Prostate gland (tissue), 2 donors: ENCODE data around the gene CHRND. TPM values are rescaled to one million over a fixed set of nuclear protein-coding genes. Genes with fewer than 3 reads are reported as not detected.
"Not testable (repeated sequence)": the region's sequence is repeated elsewhere in the genome, so short reads cannot be mapped to it uniquely, and the experiment has no call there.

Source experiments
- DNase-seq: peaks from one replicate; pipeline ENCODE4 v3.0.0-alpha.2; 2019; ENCODE audit warnings: low spot score
- H3K27ac ChIP-seq, 2 donors: fragments of 200-600 bp; sonication (generic); 2 replicates each; pipeline ENCODE4 v1.5.1; 2017 to 2019
- H3K27me3 ChIP-seq: fragments of 200-600 bp; sonication (generic); replicated peaks from 2 replicates; pipeline ENCODE4 v1.5.1; 2019; ENCODE audit not compliant: insufficient read depth
- H3K36me3 ChIP-seq, 2 donors: fragments of 200-600 bp; sonication (generic); 1 replicate in 1 of 2; 2 replicates in 1 of 2; pipeline versions ENCODE4 v1.5.1 to v1.8.1; 2017 to 2019
- H3K4me1 ChIP-seq: fragments of 200-600 bp; sonication (generic); replicated peaks from 2 replicates; pipeline ENCODE4 v1.5.1; 2019
- H3K4me3 ChIP-seq, 2 donors: fragments of 200-600 bp; sonication (generic); 2 replicates each; pipeline ENCODE4 v1.5.1; 2017 to 2019
- H3K9me3 ChIP-seq: fragments of 200-600 bp; sonication (generic); 2 replicates; pipeline ENCODE4 v1.5.1; 2017
- POLR2A ChIP-seq: fragments of 450-650 bp; IDR thresholded peaks from one replicate; pipeline ENCODE4 v1.6.1; 2016; ENCODE audit warnings: antibody characterized with exemption, mild to moderate bottlenecking
- POLR2AphosphoS5 ChIP-seq: sonication (generic); formaldehyde crosslinking; IDR thresholded peaks from one replicate; pipeline ENCODE4 v1.6.1; 2017; ENCODE audit warnings: antibody characterized with exemption
- WGBS: methylation state at CpG from one replicate; pipeline ENCODE4 v1.1.5; 2018; 5-methylcytosine and 5-hydroxymethylcytosine counted together
- intact Hi-C: fragments of 100-400 bp; cut with DNase I; formaldehyde crosslinking; loops from one replicate; pipeline ENCODE4 v1.14.2; 2022
- total RNA-seq, 2 donors: library from RNA; depleted of rRNA; stranded (reverse); fragments of >200 nt; gene quantifications; one replicate each; pipeline ENCODE4 v1.1.0, GENCODE V29; 2016
- TF ChIP-seq, protein P1 (sequence below), 4 experiments: fragments of 200-600 bp in 2 of 4; fragments of 450-650 bp in 2 of 4; sonication (generic) in 2 of 4; IDR thresholded peaks; 1 replicate in 3 of 4; 2 replicates in 1 of 4; pipeline ENCODE4 v1.5.1; 2016 to 2019; ENCODE audit warnings: antibody characterized with exemption in 4 of 4, mild to moderate bottlenecking in 2 of 4, moderate library complexity in 2 of 4

The CHRND gene
- total RNA-seq, 2 donors from 2014 or later: 0.34 to 1.4 TPM

DNA sequence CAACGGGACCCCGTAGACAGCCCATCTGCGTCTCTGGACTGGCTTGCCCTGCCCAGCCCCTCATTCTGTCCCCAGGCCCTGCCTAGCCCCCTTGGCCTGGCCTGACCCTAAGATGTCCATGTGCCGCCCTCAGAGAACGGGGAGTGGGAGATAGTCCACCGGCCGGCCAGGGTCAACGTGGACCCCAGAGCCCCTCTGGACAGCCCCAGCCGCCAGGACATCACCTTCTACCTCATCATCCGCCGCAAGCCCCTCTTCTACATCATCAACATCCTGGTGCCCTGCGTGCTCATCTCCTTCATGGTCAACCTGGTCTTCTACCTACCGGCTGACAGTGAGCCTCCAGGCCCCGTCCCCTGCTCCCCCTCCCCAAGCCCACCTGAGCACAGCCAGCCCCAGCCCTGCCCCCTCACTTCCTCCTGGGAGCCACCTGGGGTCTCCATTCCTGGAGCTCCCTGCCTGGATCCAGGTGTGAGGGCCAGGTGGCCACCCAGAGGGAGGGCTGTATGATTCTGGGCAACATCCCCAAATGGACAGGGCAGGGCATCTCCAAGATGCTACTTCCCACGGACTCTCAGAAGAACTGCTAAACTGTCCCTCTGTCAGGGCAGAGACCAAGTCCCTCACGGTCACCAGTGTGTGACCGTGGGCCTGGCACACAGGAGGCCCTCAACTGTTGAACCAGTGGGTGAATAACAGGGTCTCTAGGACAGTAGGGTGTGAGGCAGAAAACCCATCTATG lies 4.0 kb downstream of the CHRND start:
- Histone ChIP-seq H3K27me3 (no peaks in the 10 kb centered on the region), H3K4me1 (no peaks in the 10 kb centered on the region), H3K9me3 (no peaks in the 10 kb centered on the region), H3K36me3 (no peaks in the 10 kb centered on the region), H3K4me3 (no peak overlapping the region), H3K27ac (no peak overlapping the region)
- intact Hi-C loops: no loop called here
- DNase-seq: no peak
- WGBS: 94% methylated on average over 17 of the region's 17 CpGs
- TF ChIP-seq POLR2A: no peak

DNA sequence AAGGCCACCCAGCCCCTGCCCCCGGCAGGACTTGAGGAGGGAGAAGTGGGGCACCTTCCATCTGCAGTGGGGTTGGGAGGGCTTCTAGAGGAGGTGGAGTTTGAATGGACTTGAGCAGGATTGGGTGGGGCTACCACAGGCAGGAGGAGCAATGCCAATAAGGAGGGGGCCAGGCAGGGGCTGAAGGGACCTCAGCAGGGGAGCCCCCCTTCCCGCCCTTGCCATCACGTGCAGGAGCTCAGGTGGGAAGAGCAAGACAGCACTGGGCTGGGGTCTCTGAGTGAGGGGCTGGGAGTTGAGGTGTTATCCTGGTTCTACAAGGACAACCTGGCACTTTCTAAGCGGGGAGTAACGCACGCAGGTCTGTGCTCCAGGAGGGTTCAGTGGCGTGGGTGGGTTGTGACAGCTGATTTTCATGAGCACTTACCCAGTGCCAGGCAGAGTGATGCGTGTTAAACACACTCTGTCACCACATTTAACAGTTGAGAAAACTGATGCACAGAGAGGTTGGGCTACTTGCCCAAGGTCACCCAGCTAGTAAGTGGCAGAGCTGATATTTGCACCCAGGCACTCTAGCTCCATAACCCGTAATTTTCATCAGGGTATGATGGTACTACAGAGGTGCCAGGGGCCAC lies 4.8 kb downstream of the CHRND start:
- DNase-seq: no peak
- H3K27ac ChIP-seq: no peak overlapping the region
- no peaks in the 10 kb centered on the region for H3K27me3 ChIP-seq
- no peaks in the 10 kb centered on the region for H3K9me3 ChIP-seq
- WGBS: 79% methylated on average over 9 of the region's 9 CpGs
- no peak for TF ChIP-seq POLR2AphosphoS5
- TF ChIP-seq POLR2A: no peak
- intact Hi-C loops: no loop called here
- H3K4me1 ChIP-seq: no peaks in the 10 kb centered on the region
- no peaks in the 10 kb centered on the region for H3K36me3 ChIP-seq
- no peak overlapping the region for H3K4me3 ChIP-seq

DNA sequence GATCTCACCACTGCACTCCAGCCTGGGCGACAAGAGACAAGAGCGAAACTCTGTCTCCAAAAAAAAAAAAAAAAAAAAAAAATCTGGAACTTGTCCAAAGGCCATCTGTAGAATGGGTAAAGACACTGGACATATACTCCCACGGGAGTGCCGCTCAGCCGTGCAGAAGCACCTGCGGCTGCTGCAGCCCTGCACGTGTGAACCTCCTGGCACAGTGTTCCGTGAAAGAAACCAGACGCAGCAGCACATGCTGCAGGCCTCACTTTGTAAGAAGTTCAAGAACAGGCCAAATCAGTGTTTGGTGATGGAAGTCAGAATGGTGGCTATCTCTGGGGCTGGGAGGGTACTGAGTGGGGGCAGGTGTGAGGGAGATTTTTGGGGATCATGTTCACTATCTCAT lies 6.5 kb downstream of the CHRND start:
- WGBS: 73% methylated on average over 9 of the region's 9 CpGs
- H3K27ac ChIP-seq: no peak overlapping the region
- DNase-seq: no peak
- no peaks in the 10 kb centered on the region for H3K27me3 ChIP-seq
- no peak for TF ChIP-seq POLR2AphosphoS5
- TF ChIP-seq, protein P1, sequence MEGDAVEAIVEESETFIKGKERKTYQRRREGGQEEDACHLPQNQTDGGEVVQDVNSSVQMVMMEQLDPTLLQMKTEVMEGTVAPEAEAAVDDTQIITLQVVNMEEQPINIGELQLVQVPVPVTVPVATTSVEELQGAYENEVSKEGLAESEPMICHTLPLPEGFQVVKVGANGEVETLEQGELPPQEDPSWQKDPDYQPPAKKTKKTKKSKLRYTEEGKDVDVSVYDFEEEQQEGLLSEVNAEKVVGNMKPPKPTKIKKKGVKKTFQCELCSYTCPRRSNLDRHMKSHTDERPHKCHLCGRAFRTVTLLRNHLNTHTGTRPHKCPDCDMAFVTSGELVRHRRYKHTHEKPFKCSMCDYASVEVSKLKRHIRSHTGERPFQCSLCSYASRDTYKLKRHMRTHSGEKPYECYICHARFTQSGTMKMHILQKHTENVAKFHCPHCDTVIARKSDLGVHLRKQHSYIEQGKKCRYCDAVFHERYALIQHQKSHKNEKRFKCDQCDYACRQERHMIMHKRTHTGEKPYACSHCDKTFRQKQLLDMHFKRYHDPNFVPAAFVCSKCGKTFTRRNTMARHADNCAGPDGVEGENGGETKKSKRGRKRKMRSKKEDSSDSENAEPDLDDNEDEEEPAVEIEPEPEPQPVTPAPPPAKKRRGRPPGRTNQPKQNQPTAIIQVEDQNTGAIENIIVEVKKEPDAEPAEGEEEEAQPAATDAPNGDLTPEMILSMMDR (IDR thresholded peaks at IDR 0.05): no peak
- TF ChIP-seq POLR2A: no peak
- H3K9me3 ChIP-seq: no peaks in the 10 kb centered on the region
- H3K4me3 ChIP-seq: no peak overlapping the region
- no peaks in the 10 kb centered on the region for H3K36me3 ChIP-seq
- no peaks in the 10 kb centered on the region for H3K4me1 ChIP-seq
- intact Hi-C loops: no loop called here

DNA sequence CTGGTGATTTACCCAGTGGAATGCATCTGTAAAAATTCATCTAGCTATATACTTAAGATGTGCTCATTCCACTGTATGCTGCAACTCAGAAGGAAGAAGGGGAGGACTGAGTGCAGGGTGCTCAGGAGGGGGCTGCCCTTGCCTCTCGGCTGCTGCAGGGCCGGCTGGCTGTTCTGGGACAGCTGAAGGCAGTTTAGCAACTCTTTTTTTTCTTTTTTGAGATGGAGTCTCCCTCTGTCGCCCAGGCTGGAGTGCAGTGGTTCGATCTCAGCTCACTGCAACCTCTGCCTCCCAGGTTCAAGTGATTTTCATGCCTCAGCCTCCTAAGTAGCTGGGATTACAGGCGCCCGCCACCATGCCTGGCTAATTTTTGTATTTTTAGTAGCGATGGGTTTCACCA lies 6.9 kb downstream of the CHRND start:
- DNase-seq, H3K4me1 ChIP-seq, H3K9me3 ChIP-seq, H3K27me3 ChIP-seq, H3K36me3 ChIP-seq, H3K27ac ChIP-seq, intact Hi-C loops, H3K4me3 ChIP-seq: not testable (repeated sequence)
- 78% methylated on average over 7 of the region's 7 CpGs for WGBS

DNA sequence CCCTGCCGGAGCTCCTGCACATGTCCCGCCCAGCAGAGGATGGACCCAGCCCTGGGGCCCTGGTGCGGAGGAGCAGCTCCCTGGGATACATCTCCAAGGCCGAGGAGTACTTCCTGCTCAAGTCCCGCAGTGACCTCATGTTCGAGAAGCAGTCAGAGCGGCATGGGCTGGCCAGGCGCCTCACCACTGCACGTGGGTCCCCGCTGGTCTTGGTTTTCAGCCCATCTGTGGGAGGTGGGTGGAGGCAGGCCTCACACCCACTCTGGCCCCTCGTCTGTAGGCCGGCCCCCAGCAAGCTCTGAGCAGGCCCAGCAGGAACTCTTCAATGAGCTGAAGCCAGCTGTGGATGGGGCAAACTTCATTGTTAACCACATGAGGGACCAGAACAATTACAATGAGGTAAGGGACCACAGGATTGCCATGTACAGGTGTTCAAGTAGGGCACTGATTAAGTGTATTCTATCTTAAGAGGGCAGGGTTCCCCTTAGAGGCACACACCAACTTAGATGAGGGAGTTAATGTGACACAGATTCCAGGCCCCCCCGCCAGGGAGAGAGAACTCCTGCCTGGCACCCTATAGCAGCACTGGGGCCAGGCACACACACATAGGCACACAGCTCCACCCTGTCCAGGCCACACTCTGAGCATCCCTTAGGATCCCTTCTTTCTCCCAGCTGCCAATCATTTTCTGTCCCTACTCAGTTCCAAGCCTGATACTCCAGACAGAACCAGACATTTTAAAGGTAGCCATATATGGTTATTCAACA lies 8.2 kb downstream of the CHRND start:
- no peaks in the 10 kb centered on the region for H3K36me3 ChIP-seq
- TF ChIP-seq, protein P1 (IDR thresholded peaks at IDR 0.05): no peak
- no peak for TF ChIP-seq POLR2A
- no peak for TF ChIP-seq POLR2AphosphoS5
- intact Hi-C loops: no loop called here
- no peak overlapping the region for H3K27ac ChIP-seq
- H3K9me3 ChIP-seq: no peaks in the 10 kb centered on the region
- H3K27me3 ChIP-seq: no peaks in the 10 kb centered on the region
- DNase-seq: no peak
- H3K4me1 ChIP-seq: no peaks in the 10 kb centered on the region
- WGBS: 75% methylated on average over 13 of the region's 13 CpGs
- H3K4me3 ChIP-seq: no peak overlapping the region

DNA sequence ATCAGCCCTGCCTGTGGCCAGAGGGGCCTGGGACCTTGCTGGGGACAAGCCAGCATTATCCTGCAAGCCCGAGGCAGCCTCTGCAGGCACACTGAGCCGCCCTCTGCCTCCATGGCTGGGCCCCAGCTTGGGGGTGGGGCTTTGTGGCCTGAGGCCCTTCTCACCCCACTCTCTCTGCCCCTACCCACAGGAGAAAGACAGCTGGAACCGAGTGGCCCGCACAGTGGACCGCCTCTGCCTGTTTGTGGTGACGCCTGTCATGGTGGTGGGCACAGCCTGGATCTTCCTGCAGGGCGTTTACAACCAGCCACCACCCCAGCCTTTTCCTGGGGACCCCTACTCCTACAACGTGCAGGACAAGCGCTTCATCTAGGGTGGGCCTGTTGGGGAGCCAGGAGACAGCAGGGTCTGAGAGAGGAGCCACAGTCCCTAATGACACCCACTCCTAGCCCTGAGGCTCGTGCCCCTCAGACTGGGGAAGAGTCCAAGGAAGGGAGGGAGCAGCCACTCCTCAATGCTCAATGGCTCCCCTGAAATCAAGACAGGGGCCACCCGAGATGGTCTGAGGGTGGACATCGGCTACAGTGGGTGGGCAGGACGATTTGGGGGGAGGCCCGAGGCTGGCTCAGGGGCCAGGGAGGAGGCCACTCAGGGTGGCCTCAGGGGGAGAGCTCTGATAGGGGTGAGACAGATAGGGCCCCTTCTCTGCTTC lies 9.1 kb downstream of the CHRND start:
- DNase-seq: no peak
- TF ChIP-seq, protein P1 (IDR thresholded peaks at IDR 0.05): no peak
- no peak for TF ChIP-seq POLR2AphosphoS5
- no peak for TF ChIP-seq POLR2A
- H3K4me3 ChIP-seq: no peak overlapping the region
- H3K36me3 ChIP-seq: no peaks in the 10 kb centered on the region
- no peaks in the 10 kb centered on the region for H3K9me3 ChIP-seq
- 70% methylated on average over 14 of the region's 14 CpGs for WGBS
- H3K27ac ChIP-seq: no peak overlapping the region
- no peaks in the 10 kb centered on the region for H3K4me1 ChIP-seq
- intact Hi-C loops: no loop called here
- H3K27me3 ChIP-seq: no peaks in the 10 kb centered on the region
